Measurements from ENCODE around the gene ADPRHL1. TPM values are rescaled to one million over a fixed set of nuclear protein-coding genes. Genes with fewer than 3 reads are reported as not detected.

ADPRHL1 gene
- total RNA-seq, 1 donor from 2014 or later: 130 TPM

DNA sequence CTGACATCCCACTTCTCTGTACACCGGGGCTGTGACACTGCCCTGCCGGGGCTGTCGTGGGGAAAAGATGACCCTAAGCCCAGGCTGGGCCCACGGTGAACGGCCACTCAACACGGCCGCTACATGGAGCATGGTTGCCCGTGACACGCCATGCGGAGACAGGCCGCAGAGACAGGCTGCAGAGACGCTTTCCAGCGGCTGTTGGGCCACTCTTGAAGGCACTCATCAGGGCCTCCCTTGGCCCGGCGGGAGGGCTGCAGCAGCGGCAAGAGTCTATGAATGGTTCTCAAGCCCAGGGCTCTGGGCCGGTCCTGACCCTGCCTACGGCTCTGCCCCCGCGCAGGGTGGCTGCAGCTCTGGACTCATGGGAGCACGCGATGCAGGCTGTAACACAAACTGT is 22.1 kb downstream of the ADPRHL1 start:
- DNase-seq: no peak

DNA sequence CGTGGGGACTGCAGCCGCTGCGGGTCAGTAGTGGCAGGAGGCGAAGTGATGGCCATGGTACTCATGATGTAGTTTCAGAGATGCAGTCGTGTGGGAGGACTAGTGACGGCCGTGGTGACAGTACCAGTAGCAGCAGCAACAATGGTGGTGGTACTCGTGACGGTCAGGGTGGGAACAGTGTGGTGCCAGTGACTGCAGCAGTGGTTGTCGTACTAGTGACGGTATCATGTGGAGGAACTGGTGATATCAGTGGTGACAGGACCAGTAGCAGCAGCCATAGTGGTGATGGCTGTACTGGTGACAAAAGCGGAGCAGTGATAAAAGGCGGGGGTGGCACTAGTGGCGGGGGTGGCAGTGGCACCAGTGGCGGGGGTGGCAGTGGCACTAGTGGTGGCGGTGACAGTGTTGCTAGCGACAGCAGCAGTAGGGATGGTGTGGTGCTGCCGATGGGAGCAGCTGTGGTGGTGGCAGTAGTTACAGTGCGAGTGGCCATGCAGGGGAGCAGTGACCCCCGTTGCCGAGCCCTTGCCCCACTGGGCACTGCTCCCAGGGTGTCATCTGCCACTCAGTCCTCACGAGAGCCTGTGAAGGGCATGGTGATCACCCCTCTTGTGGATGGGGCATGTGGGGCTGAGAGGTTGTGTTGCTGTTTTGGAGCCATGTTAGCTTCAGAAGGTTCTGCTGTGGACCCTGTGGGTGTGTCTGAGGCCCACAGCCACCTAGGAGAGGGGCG is 22.7 kb downstream of the ADPRHL1 start:
- no peak for DNase-seq

DNA sequence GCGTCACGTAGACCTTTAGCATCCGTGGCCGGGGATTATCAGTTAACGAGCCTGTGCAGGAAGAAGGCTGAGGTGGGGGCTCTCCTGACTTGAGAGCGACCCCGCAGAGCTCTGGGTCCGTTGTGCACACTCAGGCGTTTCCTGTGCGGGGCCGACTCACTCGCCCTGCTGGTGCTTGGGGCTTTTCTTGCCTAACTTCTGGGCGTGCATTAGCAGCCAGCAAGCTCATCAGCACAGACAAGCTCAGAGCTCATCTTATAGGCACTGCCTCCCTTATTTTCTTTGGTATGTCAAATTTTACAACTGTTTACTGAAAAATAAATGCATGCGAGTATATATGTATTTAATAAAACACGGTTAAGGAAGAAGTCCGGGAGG is 23.7 kb downstream of the ADPRHL1 start:
- DNase-seq: no peak

DNA sequence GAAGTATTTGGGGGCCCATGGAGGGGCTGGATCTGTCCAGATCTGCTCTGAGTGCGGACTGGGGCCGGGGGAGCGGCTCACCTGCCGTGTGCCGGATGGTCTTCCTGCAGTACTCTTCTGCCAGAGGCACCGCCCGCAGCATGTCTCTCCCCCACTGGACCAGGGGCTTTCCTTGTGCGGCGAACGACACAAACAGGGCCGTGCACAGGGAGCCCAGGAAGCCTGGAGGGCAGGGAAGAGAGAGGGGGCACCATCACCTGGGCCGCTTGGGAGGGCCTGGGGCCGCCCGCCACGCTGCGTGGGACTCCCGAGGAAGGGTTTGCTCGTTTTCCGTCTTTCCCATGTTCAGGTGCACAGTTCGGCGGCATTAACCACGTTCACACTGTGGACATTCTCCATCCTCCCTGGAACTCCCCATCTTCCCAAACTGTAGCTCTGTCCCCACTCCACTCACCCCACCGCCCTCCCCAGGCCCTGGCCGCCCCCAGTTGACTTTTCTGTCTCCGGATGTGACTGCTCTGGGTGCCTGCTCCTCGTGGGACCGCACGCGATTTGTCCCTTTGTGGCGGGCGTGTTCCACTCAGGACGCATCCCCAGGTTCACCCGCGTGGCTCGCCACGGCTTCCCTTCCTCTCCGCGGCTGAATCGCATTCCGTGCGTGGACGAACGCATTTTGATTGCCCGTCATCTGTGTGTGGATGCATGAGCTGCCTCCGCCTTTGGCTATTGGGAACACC is 24.2 kb downstream of the ADPRHL1 start:
- DNase-seq: no peak

DNA sequence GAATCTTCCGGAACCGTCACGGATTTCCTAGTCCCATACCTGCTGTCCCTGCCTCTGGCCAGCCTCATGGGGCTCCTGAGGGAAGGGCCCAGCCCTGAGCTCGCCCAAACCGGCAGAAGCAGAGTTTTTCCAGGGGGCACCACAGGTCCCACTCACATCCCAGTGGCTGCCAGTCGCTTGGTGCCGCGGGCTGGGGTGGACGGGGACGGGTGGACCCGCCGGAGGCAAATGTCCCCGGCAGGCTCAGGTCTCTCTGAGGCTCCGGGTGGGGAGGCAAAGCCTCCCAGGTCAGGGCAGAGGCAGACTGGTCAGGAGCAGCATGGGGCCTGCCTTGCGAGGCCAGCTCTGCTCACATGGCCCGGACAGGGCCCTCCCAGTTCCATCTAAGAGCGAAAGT is 24.8 kb downstream of the ADPRHL1 start:
- no peak for DNase-seq

DNA sequence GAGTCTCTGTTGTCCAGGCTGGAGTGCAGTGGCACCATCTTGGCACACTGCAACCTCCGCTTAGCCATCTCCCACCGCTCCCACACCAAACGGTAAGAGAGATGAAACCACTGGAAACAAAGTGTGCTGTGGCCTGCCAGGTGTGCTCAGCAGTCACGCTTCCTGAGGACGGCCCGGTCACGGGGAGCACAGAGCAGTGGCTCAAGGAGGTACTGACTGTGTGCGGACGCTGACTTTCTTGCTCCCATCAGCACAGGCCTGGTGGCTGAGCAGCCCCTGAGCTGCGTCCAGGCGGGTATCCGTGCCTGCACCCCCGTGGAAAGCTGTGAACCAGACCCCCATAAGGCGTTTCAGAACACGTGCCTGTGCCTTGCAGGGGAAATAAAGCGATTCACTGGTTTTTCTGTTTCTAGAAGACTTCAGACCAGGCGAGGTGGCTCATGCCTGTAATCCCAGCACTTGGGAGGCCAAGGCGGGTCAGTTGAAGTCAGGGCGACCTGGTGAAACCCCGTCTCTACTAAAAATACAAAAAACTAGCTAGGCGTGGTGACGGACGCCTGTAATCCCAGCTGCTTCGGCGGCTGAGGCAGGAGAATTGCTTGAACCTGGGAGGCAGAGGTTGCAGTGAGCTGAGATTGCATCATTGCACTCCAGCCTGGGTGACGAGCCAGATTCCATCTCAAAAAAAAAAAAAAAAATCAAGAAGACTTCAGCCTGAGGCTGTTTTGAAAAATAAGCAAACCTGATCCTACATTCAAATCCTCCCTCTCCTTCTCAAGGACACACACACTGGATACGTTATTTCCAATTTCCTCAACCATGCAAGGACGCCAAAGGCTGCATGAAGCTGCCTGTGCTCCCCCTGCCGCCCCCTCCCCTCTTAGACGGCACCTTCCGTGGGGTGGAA is 25.5 kb downstream of the ADPRHL1 start:
- no peak for DNase-seq

DNA sequence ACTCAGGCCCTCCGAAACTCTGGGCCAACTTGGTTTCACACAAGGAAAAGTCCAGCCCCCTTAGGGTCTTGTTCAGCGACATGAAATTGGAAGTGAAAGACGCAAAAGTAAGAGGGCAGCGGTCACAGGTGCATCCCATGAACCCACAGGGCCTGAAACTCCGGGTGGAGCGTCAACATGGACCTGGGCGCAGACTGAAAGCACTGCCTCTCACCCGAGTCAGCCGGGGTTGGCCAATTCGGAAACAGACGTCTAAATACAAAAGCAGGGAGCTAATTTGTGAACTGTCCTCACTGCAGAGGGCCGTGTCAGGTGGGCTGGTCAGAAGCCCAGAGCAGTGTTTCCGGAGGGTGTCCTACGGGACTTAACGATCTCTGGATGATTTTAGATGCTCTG is 26.7 kb downstream of the ADPRHL1 start:
- DNase-seq: no peak

DNA sequence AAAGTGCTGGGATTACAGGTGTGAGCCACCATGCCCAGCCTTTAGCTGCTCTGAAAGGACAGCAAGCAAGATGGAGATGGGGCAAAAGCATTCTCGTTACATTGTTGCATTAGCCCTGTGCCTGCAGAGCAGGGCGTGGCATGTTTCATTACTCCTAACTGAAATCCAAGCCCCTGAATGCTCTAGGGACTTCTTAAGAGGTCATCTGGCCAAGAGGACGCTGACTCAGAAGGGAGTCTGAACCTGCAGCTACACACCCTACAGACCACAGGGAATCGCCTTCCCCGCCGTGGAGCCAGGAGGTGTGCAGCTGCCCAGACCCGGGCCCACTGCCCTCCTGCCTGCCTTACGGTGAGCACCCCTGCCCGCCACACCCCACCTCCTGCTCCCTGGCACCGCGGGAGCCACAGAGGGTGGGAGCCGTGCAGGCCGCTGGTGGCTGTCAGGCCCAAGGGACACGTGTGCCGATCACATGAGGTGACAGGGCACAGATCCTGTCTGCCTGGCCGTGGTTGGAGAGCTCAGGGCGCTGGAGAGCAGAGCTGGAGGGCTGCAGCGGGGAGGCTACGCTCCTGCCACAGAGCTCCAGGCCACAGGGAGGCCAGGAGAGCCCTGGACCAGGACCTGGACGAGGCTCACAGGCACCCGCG is 27.2 kb downstream of the ADPRHL1 start:
- DNase-seq: no peak

DNA sequence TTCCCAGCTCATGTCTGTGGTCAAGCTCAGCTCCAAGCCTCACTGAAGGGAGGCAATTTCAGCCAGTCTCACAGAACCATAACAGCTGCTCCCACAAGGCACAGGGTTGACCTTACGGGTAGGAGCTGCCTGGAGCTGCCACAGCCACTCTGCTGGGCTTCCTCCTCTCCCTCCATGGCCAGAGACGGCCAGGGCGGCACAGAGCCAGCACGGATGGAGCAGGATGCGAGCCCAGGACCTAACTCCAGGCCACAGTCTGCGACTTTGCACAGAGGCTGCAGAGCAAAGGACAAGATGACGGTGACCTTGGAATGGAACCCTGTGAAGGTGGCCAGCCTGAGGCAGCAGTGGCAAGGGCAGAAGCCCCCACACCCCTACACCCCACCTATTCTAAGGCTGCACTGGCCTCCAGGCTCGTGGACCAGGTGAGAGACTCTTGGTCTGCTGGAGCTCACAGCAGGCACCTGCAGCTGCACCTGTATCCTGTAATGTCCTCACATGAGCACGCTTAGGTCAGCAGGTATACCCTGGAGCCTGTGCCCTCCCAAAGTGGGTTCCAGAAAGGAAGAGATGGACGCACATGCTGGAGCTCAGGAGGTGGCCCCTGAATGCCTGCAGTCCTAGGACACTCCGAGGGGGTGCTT is 29.6 kb downstream of the ADPRHL1 start:
- DNase-seq: no peak

DNA sequence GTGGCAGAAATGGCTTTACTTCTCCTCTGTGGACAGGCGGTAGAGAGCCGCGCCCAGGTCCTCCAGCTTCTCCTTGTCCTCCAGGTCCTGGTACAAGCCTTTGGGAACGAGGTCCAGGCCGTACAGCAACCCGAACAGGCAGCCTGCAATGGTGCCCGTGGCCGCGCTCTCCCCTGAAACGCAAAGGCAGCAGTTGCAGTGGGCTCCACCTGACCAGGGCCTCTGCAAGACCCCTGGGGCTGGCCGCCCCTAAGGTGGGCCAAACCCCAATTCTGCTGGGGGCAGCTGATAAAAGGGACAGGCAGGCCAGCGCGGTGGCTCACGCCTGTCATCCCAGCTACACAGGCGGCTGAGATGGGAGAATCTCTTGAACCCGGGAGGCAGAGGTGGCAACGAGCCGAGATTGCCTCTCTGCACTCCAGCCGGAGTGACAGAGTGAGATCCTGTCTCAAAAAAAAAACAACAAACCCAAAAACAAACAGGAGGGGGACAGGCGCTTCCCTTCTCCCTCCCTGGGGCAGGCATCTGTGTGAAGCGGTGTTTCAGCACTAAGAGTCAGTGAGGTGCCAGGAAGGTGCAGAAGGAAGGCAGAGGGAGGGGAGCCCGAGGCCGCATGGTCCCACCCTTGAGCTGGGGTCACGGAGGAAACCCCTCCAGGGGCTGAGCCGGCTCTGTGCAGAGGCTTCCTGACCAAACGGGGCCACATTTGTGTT is 30.3 kb downstream of the ADPRHL1 start:
- no peak for DNase-seq

DNA sequence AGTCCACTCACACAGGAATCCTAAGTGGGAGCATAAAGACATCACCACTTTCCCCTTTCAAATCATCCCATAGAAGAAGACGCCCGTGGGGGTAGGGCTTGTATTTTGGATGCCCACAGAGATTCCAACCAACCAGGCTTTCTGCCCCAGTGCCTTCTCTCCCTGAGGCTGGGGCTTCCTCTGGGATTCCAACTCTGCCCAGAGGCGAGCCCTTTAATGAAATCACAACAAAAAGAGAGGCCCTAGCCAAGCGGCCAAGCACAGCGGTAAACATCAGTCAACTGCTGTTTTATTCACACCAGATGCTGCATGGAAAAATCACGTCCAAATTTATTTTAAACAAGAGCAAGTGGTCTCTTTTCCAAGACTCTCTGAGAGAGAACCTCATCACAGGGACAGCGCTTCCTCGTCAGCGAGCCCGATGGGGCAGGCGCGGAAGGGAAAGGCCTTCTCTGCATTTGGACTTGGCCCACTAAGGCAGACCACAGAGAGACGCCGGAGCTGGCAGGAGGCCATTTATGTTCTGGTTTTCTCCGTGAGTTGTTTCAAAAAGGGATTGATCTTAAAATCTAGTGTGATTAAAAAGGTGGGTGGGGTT is 31.5 kb downstream of the ADPRHL1 start:
- DNase-seq: peak; percentile 89

DNA sequence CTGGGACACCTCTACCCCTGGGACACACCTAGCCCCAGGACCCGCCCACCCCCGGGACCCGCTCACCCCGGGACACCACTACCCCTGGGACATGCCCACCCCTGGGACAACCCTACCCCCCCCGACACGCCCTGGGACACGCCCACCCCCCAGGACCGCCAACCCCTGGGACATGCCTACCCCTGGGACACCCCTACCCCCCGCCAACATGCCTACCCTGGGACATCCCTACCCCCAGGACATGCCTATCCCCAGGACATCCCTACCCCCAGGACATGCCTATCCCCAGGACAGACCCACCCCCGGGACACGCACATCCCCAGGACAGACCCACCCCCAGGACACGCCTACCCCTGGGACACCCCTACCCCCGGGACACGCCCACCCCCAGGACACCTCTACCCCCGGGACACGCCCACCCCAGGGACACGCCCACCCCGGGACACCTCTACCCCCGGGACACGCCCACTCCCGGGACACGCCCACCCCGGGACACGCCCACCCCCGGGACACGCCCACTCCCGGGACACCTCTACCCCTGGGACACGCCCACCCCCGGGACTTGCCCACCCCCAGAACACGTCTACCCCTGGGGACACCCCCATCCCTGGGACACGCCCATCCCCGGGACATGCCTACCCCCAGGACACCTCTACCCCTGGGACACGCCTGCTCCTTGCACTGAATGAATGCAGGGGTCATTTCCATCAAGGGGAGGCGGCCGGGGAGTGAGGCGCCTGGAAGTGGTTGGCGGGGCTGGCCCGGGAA is 32.3 kb downstream of the ADPRHL1 start:
- DNase-seq: no peak

DNA sequence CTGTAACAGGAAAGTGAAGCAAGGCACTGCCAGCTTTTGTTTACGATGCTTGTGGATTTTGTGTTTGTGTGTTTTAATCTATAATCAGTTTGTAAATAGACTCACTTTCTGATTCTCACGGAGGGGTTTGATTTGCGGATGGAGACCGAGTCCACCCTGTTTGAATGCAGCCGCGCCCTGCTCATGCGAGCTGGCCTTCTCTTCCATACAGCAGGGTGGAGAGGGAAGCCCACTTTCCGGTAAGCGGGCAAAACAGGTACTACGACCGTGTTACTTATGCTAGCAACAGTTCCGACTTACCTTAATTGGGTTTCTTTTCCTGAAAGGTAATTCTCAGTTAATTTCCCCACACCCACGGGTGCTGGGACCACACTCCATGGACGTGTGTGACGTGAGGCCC is 33.1 kb downstream of the ADPRHL1 start:
- DNase-seq: no peak

DNA sequence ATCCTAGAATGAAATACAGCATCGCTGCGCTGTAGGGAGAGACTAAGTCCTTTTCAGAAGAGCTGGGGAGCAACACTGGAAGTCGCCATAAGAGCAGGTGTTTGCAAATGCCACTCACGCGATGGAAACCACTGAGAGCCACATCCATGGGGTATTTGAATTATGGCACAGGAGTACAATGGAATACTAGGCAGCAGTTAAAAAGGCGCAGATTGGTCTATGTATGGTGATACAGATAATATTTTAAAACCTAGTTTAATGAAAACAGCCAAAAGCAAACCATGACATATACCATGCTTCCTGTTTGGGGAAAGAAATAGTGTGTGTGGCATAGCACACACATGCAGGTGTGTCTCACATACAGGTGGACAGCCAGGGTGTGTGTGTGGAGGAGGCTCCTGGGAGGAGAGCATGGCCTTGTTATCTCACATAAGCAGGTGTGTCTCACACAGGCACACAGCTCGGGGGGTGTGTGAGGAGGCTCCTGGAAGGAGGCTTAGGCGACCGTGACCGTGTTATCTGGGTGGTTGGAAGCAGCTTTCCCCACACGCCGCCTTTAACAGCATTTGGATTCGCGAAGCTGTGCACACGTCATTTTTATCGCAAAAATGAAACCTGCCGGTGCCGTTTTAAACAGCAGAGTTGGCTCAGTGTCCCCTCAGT is 33.6 kb downstream of the ADPRHL1 start:
- DNase-seq: no peak

DNA sequence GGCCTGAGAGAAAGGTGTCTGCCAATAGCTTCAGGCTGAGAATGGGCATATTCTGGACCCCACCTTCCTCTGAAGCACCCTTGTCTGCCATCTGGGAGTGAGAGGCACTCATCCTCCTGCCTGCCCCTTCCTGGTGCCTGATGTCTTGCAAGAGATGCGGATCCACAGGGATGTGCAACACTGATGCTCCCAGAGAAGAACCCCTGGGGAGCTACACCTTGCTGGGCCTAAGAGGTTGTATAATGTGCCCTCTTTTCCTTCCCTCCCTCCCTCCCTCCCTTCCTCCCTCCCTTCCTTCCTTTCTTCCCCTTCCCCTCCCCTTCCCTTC is 34.6 kb downstream of the ADPRHL1 start:
- no peak for DNase-seq

DNA sequence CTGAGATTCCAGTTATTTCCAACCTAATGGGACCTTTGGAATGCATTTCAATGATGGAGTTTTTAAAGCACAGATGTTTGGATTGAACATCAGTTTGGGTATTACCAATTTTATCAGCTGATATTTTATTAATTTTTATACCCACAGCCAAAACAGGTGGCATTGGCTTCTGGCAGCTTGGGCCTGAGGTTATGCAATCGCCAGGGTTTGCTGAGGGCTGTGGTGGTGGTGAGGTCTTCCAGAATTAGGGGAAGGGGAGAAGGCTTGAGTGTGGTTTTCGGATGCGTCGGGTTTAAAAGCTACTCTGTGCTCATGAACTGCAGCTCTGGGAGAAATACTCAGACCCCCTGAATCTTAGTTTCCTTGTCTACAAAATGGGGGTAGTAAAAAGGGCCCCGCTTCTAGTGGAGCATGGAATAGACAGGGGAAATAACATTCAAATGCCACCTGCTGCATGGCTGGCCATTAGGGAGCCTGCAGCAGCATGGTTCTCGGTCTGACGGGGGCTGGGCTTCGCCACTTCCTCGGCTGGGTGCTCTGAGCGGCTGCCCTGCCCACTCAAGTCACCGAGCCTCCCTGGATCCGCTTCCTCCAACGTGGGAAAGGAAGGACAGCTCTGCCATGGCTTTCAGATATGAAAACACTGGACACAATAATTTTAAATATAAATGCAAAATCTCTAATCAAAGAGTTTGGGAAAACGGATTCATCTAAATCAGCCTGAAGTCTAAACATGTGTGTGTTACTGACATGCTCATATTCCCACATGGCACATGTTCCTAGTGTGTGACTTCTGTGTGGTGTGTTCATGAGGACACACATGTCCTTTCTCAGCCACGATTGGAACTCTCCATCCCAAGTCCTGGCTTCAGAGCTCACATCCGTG is 35.2 kb downstream of the ADPRHL1 start:
- DNase-seq: no peak

DNA sequence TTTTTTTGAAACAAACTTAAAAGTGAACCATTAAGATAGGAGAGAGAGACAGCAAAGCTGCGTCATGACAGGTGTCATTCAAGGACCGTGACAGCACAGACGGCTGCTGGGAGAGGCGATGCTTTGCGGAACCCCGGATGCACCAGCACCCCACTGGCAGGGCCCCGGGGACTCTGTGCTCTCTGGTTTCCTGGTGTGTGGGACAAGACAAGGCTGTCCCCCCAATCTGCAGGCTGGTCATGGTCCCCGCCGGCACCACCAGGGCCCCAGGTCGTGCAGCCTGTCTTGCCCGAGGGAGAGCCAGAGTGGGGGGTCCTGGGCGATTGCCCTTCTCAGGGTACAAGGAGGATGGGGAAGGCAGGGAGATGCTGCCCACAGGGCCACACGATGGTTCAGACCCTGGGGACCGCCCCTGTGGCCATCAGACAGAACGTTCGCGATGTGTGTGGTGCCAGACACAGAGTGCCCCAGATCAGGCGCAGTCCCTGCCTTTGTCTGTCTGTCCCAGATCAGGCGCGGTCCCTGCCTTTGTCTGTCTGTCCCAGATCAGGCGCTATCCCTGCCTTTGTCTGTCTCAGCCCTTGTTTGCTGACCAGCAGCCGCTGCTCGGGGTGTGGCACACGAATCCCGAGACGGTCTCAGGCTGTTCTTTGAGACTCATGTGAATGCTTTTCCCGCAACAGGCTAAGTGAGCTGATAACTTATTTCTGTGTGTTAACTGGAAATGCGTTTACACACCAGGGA is 36.1 kb downstream of the ADPRHL1 start:
- DNase-seq: no peak

DNA sequence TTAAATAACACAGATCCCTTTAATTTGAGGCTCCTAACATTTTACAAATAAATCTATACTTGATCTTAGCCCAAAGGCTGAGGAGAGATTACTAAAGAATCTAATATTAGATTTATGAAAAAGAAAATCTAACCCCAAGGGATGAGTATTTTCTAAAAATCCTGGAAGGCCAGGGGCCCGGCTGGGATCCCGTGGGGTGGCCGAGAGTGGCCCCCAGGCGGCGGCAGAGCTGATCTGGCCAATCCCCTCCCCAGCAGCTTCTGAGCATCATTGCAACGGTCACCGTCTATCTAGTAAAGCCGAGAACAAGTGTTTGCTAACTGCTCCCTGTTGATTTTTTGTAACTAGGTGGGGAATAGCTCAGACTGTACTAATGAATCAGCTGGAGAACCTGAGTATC is 37.5 kb downstream of the ADPRHL1 start:
- DNase-seq: no peak

Data from tongue (tissue), 2 donors.